ENCODE results near the gene INO80D.
"Not testable (repeated sequence)": the region's sequence is repeated elsewhere in the genome, so short reads cannot be mapped to it uniquely, and the experiment has no call there.

GRCh38 chr2:206035393-206035792, 50.6 kb downstream of the INO80D start:
- not testable (repeated sequence) for TF ChIP-seq EZH2 (IDR thresholded peaks at IDR 0.05; ENCODE audit: low read length, missing control alignments); CTCF (conservative IDR thresholded peaks at IDR 0.05 in 1 of 2, IDR thresholded peaks at IDR 0.05 in 1 of 2; ENCODE audit: low read depth in 1 of 2, low read length in 2 of 2)

Measured in fibroblast of lung (primary cell).